ENCODE results near the gene ARMC9.

The ARMC9 gene

DNA sequence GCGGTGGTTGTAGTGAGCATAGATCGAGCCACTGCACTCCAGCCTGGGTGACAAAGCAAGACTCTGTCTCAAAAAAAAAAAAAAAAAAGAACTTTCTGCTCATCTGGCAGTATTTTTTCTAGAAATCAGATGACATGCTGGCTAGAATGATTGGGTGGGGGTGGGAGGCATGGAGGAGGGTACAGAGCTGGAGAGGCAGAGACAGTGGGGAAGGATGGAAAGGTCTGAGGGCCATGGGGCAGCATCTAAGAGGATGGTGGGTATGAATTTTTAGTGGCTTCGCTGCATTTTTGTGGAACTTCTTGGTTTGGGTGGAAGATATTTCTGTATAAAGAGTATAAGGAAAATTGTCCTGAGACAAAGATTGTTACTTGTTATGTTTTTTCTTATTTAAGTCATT lies 23.3 kb downstream of the ARMC9 start:
- Mint-ChIP-seq H3K4me3 (no peak overlapping the region), H3K9me3 (no peaks in the 10 kb centered on the region), H3K4me1 (no peaks in the 10 kb centered on the region), H3K27me3 (no peaks in the 10 kb centered on the region), H3K27ac (ENCODE audit: low read depth) (no peak overlapping the region), H3K36me3 (ENCODE audit: insufficient read depth) (no peaks in the 10 kb centered on the region)
- no peak for ATAC-seq (replicated peaks; ENCODE audit: extremely low read depth, poor library complexity, severe bottlenecking)
- no peak for DNase-seq (ENCODE audit: low spot score in 2 of 2)

- Mint-ChIP-seq H3K27ac (ENCODE audit: low read depth) (no peak overlapping the region), H3K36me3 (ENCODE audit: insufficient read depth) (no peaks in the 10 kb centered on the region), H3K4me1 (no peaks in the 10 kb centered on the region), H3K9me3 (no peaks in the 10 kb centered on the region), H3K4me3 (no peak overlapping the region), H3K27me3 (no peaks in the 10 kb centered on the region)
- ATAC-seq (replicated peaks; ENCODE audit: extremely low read depth, poor library complexity, severe bottlenecking) (no peak), DNase-seq (ENCODE audit: low spot score in 2 of 2) (no peak)
Measured at GRCh38 chr2:231222318-231223000, 24.0 kb downstream of the ARMC9 start.

DNA sequence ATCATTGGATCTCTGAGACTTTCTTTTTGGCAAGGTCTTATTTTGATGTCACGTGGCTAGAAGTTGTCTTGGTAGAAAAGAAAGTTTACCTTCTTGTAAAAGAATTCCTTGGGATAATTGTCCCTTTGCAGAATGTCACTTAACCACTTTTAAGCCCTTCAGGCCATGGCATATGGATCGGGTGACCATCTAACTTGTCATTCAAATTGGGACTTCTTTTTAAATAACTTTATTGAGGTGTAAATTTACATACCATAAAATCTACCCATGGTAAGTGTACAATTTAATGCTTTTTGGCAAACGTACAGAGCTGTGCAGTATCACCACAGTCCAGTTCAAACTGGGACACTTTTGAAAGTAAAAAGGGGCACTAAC lies 24.6 kb downstream of the ARMC9 start:
- no peaks in the 10 kb centered on the region for H3K27me3 Mint-ChIP-seq
- no peaks in the 10 kb centered on the region for H3K36me3 Mint-ChIP-seq (ENCODE audit: insufficient read depth)
- H3K27ac Mint-ChIP-seq (ENCODE audit: low read depth), result no peak overlapping the region
- no peak overlapping the region for H3K4me3 Mint-ChIP-seq
- H3K4me1 Mint-ChIP-seq, result no peaks in the 10 kb centered on the region
- no peaks in the 10 kb centered on the region for H3K9me3 Mint-ChIP-seq
- ATAC-seq (replicated peaks; ENCODE audit: extremely low read depth, poor library complexity, severe bottlenecking), result no peak
- DNase-seq (ENCODE audit: low spot score in 2 of 2), result no peak

DNA sequence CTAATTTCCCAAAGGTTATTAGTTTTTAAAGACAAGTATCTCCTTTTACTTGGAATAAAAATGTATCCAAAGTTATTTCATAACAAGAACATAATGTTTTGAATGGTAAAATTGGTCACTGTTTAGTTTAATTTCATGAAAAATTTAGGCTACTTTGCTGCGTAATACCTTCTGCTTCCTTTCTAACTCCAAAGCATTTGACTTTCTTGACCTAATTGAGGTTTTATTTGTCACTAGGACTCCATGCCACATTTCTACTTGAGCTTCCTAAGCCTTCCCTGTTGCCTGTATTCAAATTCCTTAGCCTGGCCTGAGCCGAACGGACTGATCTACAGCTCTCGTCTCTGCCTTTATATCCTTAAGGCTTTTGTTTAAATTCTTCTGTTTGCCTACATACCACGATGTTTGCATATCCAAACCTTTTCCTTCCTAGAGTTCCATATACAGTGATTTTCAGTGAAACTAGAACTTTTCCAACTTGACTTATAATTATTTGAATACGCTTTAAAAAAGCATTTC lies 25.1 kb downstream of the ARMC9 start:
- no peaks in the 10 kb centered on the region for H3K4me1 Mint-ChIP-seq
- no peaks in the 10 kb centered on the region for H3K36me3 Mint-ChIP-seq (ENCODE audit: insufficient read depth)
- ATAC-seq (replicated peaks; ENCODE audit: extremely low read depth, poor library complexity, severe bottlenecking), result no peak
- H3K27ac Mint-ChIP-seq (ENCODE audit: low read depth), result no peak overlapping the region
- no peaks in the 10 kb centered on the region for H3K27me3 Mint-ChIP-seq
- DNase-seq (ENCODE audit: low spot score in 2 of 2), result no peak
- no peaks in the 10 kb centered on the region for H3K9me3 Mint-ChIP-seq
- no peak overlapping the region for H3K4me3 Mint-ChIP-seq

GRCh38 chr2:231227310-231228162 lies 29.1 kb downstream of the ARMC9 start:
- no peaks in the 10 kb centered on the region for H3K27me3 Mint-ChIP-seq
- DNase-seq (ENCODE audit: low spot score in 2 of 2) (peak in 1 of 2 donors; percentile 16), ATAC-seq (replicated peaks; ENCODE audit: extremely low read depth, poor library complexity, severe bottlenecking) (peak; percentile 56)
- H3K9me3 Mint-ChIP-seq, result no peaks in the 10 kb centered on the region
- no peaks in the 10 kb centered on the region for H3K4me1 Mint-ChIP-seq
- H3K36me3 Mint-ChIP-seq (ENCODE audit: insufficient read depth), result no peaks in the 10 kb centered on the region
- no peak overlapping the region for H3K27ac Mint-ChIP-seq (ENCODE audit: low read depth)
- no peak overlapping the region for H3K4me3 Mint-ChIP-seq

GRCh38 chr2:231228223-231228622 lies 29.8 kb downstream of the ARMC9 start:
- Mint-ChIP-seq H3K4me3 (no peak overlapping the region), H3K27me3 (no peaks in the 10 kb centered on the region), H3K36me3 (ENCODE audit: insufficient read depth) (no peaks in the 10 kb centered on the region), H3K27ac (ENCODE audit: low read depth) (no peak overlapping the region), H3K9me3 (no peaks in the 10 kb centered on the region), H3K4me1 (no peaks in the 10 kb centered on the region)
- DNase-seq (ENCODE audit: low spot score in 2 of 2), result no peak
- no peak for ATAC-seq (replicated peaks; ENCODE audit: extremely low read depth, poor library complexity, severe bottlenecking)

GRCh38 chr2:231228974-231229529 lies 30.6 kb downstream of the ARMC9 start:
- Mint-ChIP-seq H3K27ac (ENCODE audit: low read depth) (no peak overlapping the region), H3K4me1 (no peaks in the 10 kb centered on the region), H3K36me3 (ENCODE audit: insufficient read depth) (no peaks in the 10 kb centered on the region), H3K4me3 (no peak overlapping the region), H3K27me3 (no peaks in the 10 kb centered on the region), H3K9me3 (no peaks in the 10 kb centered on the region)
- ATAC-seq (replicated peaks; ENCODE audit: extremely low read depth, poor library complexity, severe bottlenecking), result no peak
- no peak for DNase-seq (ENCODE audit: low spot score in 2 of 2)

DNA sequence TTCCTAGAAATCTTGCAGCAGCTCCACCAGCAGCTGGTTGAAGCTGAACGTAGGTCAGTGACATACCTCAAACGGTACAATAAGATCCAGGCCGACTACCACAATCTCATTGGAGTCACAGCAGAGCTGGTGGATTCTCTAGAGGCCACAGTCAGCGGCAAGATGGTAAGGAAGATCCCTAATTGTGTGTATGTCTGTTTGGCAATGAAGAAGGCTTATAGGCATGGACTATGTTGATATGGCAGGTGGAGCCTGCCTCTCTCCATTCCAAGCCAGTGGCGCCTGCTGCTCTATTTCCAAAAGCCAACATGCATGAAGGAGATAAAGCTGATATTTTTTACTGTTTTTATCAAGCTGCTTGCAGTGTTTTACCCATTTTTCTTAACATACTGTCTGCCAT lies 36.8 kb downstream of the ARMC9 start:
- ATAC-seq (replicated peaks; ENCODE audit: extremely low read depth, poor library complexity, severe bottlenecking) (no peak), DNase-seq (ENCODE audit: low spot score in 2 of 2) (no peak)
- Mint-ChIP-seq H3K36me3 (ENCODE audit: insufficient read depth) (no peaks in the 10 kb centered on the region), H3K4me3 (no peak overlapping the region), H3K9me3 (no peaks in the 10 kb centered on the region), H3K27ac (ENCODE audit: low read depth) (no peak overlapping the region), H3K4me1 (no peaks in the 10 kb centered on the region), H3K27me3 (no peaks in the 10 kb centered on the region)

DNA sequence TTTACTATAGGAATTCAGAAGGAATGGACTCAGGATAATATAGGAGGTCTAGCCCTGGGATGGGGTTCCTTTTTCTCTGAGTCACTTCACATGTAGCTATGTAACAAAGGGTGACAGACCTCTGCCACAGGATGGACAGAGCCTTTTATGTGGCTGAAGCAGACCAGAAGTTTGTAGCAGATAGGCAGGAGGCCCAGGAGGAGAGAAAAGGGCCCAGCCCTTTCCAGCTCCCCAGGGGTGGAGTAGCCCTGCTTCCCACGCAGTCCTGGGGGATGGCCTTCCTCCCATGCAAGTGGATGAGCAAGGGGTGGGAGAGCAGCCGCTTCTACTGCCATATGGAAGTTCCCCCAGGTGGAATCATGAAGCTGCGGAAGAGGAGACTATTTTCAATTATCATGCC lies 40.3 kb downstream of the ARMC9 start:
- H3K9me3 Mint-ChIP-seq, result no peaks in the 10 kb centered on the region
- H3K4me3 Mint-ChIP-seq, result no peak overlapping the region
- no peak overlapping the region for H3K27ac Mint-ChIP-seq (ENCODE audit: low read depth)
- ATAC-seq (replicated peaks; ENCODE audit: extremely low read depth, poor library complexity, severe bottlenecking) (no peak), DNase-seq (ENCODE audit: low spot score in 2 of 2) (no peak)
- H3K4me1 Mint-ChIP-seq, result no peaks in the 10 kb centered on the region
- H3K27me3 Mint-ChIP-seq, result no peaks in the 10 kb centered on the region
- H3K36me3 Mint-ChIP-seq (ENCODE audit: insufficient read depth), result no peaks in the 10 kb centered on the region

GRCh38 chr2:231239751-231240150 lies 41.3 kb downstream of the ARMC9 start:
- Mint-ChIP-seq H3K36me3 (ENCODE audit: insufficient read depth) (no peaks in the 10 kb centered on the region), H3K27me3 (no peaks in the 10 kb centered on the region), H3K27ac (ENCODE audit: low read depth) (no peak overlapping the region), H3K4me3 (no peak overlapping the region), H3K4me1 (no peaks in the 10 kb centered on the region), H3K9me3 (no peaks in the 10 kb centered on the region)
- DNase-seq (ENCODE audit: low spot score in 2 of 2) (no peak), ATAC-seq (replicated peaks; ENCODE audit: extremely low read depth, poor library complexity, severe bottlenecking) (no peak)

- Mint-ChIP-seq H3K4me3 (no peak overlapping the region), H3K36me3 (ENCODE audit: insufficient read depth) (no peaks in the 10 kb centered on the region), H3K9me3 (no peaks in the 10 kb centered on the region), H3K4me1 (no peaks in the 10 kb centered on the region), H3K27me3 (no peaks in the 10 kb centered on the region), H3K27ac (ENCODE audit: low read depth) (no peak overlapping the region)
- no peak for ATAC-seq (replicated peaks; ENCODE audit: extremely low read depth, poor library complexity, severe bottlenecking)
- DNase-seq (ENCODE audit: low spot score in 2 of 2), result no peak
Measured at GRCh38 chr2:231241755-231242507, 43.5 kb downstream of the ARMC9 start.

GRCh38 chr2:231243866-231244265 lies 45.4 kb downstream of the ARMC9 start:
- DNase-seq (ENCODE audit: low spot score in 2 of 2) (no peak), ATAC-seq (replicated peaks; ENCODE audit: extremely low read depth, poor library complexity, severe bottlenecking) (no peak)
- Mint-ChIP-seq H3K4me3 (no peak overlapping the region), H3K9me3 (no peaks in the 10 kb centered on the region), H3K27ac (ENCODE audit: low read depth) (no peak overlapping the region), H3K27me3 (no peaks in the 10 kb centered on the region), H3K36me3 (ENCODE audit: insufficient read depth) (no peaks in the 10 kb centered on the region), H3K4me1 (no peaks in the 10 kb centered on the region)
